ENCODE measurements around the gene GJA4.

DNA sequence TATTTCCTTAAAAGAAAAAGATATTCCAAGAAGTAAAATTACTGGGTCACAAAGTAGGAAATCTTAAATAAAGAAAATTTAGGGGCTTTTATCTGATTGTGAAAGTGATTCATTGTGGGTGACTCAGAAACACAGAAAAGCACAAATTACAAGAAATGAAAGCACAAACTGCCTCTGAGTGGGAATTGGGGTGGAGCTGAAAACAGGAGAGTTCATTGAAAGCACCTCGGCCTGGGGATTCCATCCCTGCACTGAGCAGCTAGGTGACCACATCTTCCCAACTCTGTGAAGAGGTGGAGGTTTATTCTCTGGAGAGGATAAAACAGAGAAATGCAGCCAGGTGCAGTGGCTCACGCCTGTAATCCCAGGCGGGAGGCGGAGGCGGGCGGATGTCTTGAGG lies 7.4 kb downstream of the GJA4 start:
- TF ChIP-seq, protein P1, sequence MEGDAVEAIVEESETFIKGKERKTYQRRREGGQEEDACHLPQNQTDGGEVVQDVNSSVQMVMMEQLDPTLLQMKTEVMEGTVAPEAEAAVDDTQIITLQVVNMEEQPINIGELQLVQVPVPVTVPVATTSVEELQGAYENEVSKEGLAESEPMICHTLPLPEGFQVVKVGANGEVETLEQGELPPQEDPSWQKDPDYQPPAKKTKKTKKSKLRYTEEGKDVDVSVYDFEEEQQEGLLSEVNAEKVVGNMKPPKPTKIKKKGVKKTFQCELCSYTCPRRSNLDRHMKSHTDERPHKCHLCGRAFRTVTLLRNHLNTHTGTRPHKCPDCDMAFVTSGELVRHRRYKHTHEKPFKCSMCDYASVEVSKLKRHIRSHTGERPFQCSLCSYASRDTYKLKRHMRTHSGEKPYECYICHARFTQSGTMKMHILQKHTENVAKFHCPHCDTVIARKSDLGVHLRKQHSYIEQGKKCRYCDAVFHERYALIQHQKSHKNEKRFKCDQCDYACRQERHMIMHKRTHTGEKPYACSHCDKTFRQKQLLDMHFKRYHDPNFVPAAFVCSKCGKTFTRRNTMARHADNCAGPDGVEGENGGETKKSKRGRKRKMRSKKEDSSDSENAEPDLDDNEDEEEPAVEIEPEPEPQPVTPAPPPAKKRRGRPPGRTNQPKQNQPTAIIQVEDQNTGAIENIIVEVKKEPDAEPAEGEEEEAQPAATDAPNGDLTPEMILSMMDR (IDR thresholded peaks at IDR 0.05) = no peak
- no peak for TF ChIP-seq POLR2A (IDR thresholded peaks at IDR 0.05)

Measured in esophagus squamous epithelium (tissue), 4 donors.